GM18517 (cell line): ENCODE measurements around the gene EFNA3.

Source experiments
- ATAC-seq: cut with Tn5 transposase; IDR thresholded peaks from one replicate; pipeline ENCODE4 v1.9.1; 2021; ENCODE audit warnings: mild to moderate bottlenecking, moderate library complexity; ENCODE audit not compliant: unreplicated experiment

The EFNA3 gene

GRCh38 chr1:155083052-155083541, 4.5 kb downstream of the EFNA3 start:
- ATAC-seq, result no peak

GRCh38 chr1:155083865-155084721, 5.5 kb downstream of the EFNA3 start:
- no peak for ATAC-seq

GRCh38 chr1:155084722-155085503, 6.3 kb downstream of the EFNA3 start:
- peak; percentile 85 for ATAC-seq

GRCh38 chr1:155085504-155086127, 7.0 kb downstream of the EFNA3 start:
- ATAC-seq, result no peak

GRCh38 chr1:155086128-155086741, 7.6 kb downstream of the EFNA3 start:
- no peak for ATAC-seq

- no peak for ATAC-seq
Measured at GRCh38 chr1:155086856-155087535, 8.4 kb downstream of the EFNA3 start.

- ATAC-seq, result no peak
Measured at GRCh38 chr1:155091071-155092051, 12.7 kb downstream of the EFNA3 start.

- ATAC-seq, result no peak
Measured at GRCh38 chr1:155092131-155092530, 13.5 kb downstream of the EFNA3 start.

- no peak for ATAC-seq
Measured at GRCh38 chr1:155092641-155093040, 14.0 kb downstream of the EFNA3 start.

- ATAC-seq, result no peak
Measured at GRCh38 chr1:155093911-155094621, 15.4 kb downstream of the EFNA3 start.

- no peak for ATAC-seq
Measured at GRCh38 chr1:155094622-155094948, 15.9 kb downstream of the EFNA3 start.

GRCh38 chr1:155099331-155099730, 20.7 kb downstream of the EFNA3 start:
- ATAC-seq, result no peak

GRCh38 chr1:155103325-155103724, 24.7 kb downstream of the EFNA3 start:
- ATAC-seq, result no peak

GRCh38 chr1:155104605-155105534, 26.2 kb downstream of the EFNA3 start:
- no peak for ATAC-seq

GRCh38 chr1:155105604-155106011, 27.0 kb downstream of the EFNA3 start:
- ATAC-seq, result no peak

- no peak for ATAC-seq
Measured at GRCh38 chr1:155106862-155107261, 28.2 kb downstream of the EFNA3 start.
